Hematopoietic multipotent progenitor cell treated with erythropoietin and hydrocortisone succinate and interleukin-3 and kit ligand, for 15 days (in vitro differentiated cells): Measurements from ENCODE around the gene OCEL1.

Source experiments
- DNase-seq: peaks from one replicate; pipeline ENCODE4 v3.0.0-alpha.2; 2015; ENCODE audit warnings: low spot score

OCEL1 gene

DNA sequence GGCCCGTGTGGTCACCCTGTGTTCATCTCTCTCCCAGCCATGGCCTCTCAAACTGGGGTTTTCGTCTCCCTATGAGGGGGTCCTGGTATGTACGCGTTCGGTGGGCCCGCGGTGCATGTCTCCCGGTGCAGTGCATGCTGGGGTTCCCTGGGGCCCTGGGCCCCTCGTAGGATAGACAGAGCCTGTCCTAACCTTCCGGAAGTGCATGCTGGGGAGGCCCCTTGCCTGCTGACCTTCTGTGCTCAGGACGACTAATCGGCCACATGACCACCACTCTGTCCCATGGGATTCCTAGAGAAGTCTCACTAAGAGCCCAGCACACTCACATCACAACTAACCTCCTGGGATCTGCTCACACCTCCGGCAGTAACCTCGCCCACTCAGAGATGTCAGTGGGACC is 15.7 kb upstream of the OCEL1 start:
- DNase-seq: no peak

DNA sequence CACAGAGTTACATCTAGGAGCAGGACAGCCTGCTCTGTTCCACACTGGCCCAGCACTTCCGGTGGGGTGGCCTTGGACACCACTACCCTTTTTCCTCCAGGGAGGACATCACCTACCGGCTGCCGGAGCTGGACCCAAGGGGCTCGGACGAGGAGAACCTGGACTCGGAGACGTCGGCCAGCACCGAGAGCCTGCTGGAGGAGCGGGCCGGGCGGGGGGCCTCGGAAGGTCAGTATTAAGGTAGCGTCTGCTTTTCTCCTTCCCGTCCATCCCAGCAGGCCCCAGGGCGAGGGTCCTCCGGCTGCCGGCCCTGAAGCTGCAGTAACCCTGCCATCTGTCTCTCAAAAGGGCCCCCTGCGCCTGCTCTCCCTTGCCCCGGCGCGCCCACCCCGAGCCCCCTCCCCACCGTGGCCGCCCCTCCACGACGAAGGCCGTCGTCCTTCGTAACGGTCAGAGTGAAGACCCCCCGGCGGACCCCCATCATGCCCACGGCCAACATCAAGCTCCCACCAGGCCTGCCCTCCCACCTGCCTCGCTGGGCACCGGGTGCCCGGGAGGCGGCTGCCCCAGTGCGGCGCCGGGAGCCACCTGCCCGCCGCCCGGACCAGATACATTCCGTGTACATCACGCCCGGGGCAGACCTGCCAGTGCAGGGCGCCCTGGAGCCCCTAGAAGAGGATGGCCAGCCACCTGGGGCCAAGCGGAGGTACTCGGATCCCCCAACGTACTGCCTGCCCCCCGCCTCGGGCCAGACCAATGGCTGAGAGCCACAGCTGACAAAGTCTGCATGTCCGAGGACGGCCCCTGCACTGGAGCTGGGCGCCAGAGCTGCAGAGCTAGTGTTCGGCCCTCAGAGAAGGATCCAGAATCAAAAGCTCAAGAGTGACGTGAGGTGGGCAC is 14.2 kb upstream of the OCEL1 start:
- DNase-seq: no peak

DNA sequence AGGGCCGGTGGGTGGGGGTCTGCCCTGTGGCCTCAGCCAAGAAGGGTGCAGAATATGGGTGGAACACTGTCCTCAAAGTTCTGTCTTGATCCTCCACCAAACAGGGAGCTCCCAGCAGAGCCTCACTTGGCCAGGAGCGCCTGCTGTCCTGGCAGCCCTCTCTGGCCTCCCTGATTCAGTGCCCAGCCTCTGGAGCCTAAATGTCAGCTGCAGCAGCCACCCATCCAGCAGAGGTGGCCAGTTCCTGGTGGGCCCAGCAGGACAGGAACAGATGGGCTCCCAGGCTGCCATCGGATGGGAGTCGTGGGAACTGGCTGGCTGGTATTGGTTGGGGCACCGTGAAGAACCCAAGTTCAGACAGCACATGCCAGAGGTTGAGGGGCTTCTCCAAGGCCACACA is 12.7 kb upstream of the OCEL1 start:
- DNase-seq: no peak

GRCh38 chr19:17214508-17215126 is 11.4 kb upstream of the OCEL1 start:
- DNase-seq: no peak

- DNase-seq: peak; percentile 94
Observed at GRCh38 chr19:17215127-17215971, 10.7 kb upstream of the OCEL1 start, which contains the start of gene USE1. USE1 (plus strand) TSS chr19:17215357; CDS start chr19:17215406, 49 bp downstream.

DNA sequence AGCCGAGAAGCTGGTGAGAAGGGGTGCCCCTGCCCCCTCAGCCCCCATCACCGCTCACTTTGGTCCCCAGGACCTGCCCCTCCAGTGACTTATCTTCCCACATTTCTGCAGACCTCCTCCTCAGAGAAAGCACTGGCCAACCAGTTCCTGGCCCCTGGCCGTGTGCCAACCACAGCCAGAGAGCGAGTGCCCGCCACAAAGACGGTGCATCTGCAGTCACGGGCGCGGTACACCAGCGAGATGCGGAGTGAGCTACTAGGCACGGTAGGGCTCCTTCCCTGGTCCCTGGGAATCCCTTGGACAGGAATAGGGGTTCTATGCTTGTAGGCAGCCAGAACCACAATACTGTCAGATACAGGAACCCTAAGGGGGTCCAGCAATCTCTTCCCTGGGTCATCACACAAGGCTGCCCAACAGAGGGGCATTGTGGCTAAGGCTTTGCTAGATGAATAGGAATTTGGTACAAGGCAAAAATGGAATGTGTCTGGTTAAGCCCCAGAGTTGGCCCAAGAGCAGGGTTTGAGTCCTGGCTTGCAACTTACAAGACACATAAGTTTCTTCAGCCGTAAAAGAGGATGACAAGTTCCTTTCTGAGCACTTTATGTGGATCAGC is 9.9 kb upstream of the OCEL1 start:
- no peak for DNase-seq

GRCh38 chr19:17219286-17219685 is 6.7 kb upstream of the OCEL1 start:
- no peak for DNase-seq

DNA sequence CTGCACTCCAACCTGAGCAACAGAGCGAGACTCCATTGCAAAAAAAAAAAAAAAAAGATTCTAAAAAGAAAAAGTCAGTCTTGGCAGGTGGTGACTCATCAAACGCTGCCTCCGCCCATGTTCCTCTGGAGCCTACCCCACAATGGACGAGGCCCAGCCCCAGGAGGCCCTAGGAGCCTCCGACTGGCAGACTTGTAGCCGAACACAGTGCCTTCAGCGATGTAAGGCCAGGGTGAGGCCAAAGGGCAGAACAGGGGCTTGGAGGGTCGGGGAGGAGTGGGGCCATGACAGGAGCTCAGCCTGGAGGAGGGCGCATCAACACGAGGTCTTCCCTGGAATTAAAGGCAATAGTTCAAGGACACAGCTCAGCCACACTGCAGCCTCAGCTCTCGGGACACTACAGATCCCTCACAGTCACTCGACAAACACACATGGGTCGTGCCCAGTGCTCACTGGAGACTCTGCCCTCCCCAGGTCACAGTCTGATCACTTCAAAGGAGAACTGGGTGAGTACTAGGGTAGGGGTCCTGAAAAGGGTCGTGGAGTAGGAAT is 5.7 kb upstream of the OCEL1 start:
- peak; percentile 79 for DNase-seq

DNA sequence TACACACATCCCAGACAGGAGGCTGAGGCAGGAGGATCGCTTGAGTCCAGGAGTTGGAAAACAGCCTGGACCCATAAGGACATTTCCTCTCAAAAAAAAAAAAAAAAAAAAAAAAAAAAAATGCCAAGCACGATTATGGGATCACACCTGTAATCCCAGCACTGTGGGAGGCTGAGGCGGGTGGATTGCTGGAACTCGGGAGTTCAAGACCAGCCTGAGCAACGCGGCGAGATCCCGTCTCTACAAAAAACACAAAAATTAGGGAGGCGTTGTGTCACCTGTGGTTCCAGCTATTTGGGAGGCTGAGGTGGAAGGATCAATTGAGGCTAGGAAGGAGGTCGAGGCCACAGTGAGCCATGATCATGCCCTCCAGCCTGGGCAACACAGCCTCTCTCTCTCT is 973 bp upstream of the OCEL1 start:
- no peak for DNase-seq

DNA sequence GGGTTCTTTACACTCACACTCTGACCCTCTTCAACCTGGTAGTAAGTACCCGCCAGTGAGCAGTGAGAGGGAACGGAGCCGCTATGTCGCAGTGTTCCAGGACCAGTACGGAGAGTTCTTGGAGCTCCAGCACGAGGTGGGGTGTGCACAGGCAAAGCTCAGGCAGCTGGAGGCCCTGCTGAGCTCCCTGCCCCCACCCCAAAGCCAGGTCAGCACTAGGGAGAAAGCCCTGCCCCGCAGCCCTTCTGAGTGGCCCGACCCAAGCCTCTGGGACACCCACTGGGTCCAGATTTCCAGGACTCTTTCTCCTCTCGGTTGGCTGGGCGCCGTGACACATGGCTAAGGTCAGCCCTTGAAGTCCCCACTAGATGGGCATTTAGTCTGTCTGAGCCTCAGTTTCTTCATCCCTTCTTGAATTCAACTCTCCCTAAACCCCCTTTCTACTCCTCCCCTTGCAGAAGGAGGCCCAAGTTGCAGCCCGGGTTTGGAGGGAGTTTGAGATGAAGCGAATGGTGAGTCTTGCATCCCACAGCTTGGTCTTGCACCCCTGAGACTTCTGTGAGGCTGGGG is 1.9 kb downstream of the OCEL1 start:
- DNase-seq: no peak

GRCh38 chr19:17229890-17230289 is 3.9 kb downstream of the OCEL1 start:
- no peak for DNase-seq

- DNase-seq: no peak
Observed at GRCh38 chr19:17232258-17232657, 6.2 kb downstream of the OCEL1 start.

DNA sequence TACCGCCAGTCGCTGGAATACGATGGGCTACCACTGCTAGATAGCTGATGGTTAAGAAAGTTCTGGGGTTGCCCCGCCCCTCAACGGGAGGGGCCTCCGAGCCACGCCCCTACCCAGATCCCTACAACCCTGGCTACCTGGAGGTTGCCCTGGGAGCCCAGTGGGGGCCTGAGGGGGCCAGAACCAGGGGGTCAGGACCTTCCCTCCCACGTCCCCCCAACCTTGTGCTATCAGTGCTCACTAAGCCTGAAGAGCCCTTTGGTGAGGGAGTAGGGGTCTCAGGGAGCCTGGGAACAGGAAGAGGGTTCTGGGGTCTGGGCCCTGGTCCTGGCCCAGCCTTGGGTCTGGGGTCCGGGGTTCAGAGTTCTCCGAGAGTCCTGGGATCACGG is 8.9 kb downstream of the OCEL1 start:
- peak; percentile 77 for DNase-seq

GRCh38 chr19:17235300-17235970 is 9.4 kb downstream of the OCEL1 start:
- DNase-seq: peak; percentile 81

DNA sequence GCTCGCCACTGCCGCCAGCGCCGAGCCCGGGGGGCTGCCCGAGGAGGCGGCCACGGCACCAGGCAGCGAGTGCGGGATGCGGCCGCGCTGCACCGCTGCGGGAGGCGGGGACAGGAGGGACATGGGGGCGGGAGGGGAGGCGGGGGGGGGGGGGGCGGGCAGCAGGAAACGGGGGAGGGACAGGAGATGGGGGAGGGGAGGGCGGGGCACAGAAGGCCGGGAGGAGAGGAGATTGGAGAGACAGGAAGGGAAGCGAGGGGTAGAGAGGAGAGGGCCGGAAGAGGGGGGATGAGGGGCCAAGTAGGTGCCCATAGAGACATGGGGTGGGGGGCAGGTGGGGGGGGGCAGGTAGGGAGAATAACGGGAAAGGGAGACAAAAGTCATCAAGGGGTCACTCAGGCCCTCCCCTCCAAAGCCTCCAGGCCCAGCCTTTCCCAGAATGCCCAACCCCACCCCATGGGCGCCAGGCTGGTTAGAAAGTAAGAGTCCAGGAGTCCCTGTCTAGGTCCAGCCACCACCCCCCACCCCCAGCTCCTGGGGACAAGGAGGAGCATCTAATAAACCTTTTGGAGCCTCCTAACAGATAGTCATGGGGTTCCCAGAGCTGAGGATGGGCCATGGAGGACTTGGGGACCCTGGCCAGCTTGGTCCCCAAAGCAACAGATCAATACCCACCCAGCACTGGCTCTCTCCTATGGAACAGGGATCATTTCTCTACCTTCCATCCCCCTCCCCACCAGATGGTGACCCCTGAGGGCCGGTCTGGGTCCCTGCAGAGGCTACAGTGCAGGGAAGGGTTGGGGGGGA is 10.1 kb downstream of the OCEL1 start:
- no peak for DNase-seq

- no peak for DNase-seq
Observed at GRCh38 chr19:17236811-17237543, 11.0 kb downstream of the OCEL1 start.

GRCh38 chr19:17237747-17238706 is 12.0 kb downstream of the OCEL1 start:
- DNase-seq: no peak
